Measurements from ENCODE around the gene FOXK2.
A peak's percentile ranks its signal among the peaks of the same experiment; 100 is the strongest.

The FOXK2 gene

GRCh38 chr17:82590881-82591539, 71.5 kb downstream of the FOXK2 start:
- DNase-seq (ENCODE audit: low spot score), result no peak

GRCh38 chr17:82592289-82592766, 72.8 kb downstream of the FOXK2 start:
- no peak for DNase-seq (ENCODE audit: low spot score)

- peak; percentile 91 for DNase-seq (ENCODE audit: low spot score)
These were observed 73.4 kb downstream of the FOXK2 start for GRCh38 chr17:82592767-82593589.

GRCh38 chr17:82593590-82594087, 74.1 kb downstream of the FOXK2 start:
- no peak for DNase-seq (ENCODE audit: low spot score)

- DNase-seq (ENCODE audit: low spot score), result no peak
These were observed 75.0 kb downstream of the FOXK2 start for GRCh38 chr17:82594571-82594970.

GRCh38 chr17:82595893-82596292, 76.4 kb downstream of the FOXK2 start:
- DNase-seq (ENCODE audit: low spot score), result no peak

GRCh38 chr17:82596296-82596695, 76.8 kb downstream of the FOXK2 start:
- DNase-seq (ENCODE audit: low spot score), result no peak

GRCh38 chr17:82596837-82597672, 77.5 kb downstream of the FOXK2 start:
- no peak for DNase-seq (ENCODE audit: low spot score)

GRCh38 chr17:82598256-82599119, 79.0 kb downstream of the FOXK2 start:
- DNase-seq (ENCODE audit: low spot score), result no peak

GRCh38 chr17:82599674-82600661, 80.4 kb downstream of the FOXK2 start:
- no peak for DNase-seq (ENCODE audit: low spot score)

- DNase-seq (ENCODE audit: low spot score), result no peak
These were observed 81.4 kb downstream of the FOXK2 start for GRCh38 chr17:82600731-82601446.

- no peak for DNase-seq (ENCODE audit: low spot score)
These were observed 82.0 kb downstream of the FOXK2 start for GRCh38 chr17:82601447-82602000.

GRCh38 chr17:82602487-82602886, 83.0 kb downstream of the FOXK2 start:
- DNase-seq (ENCODE audit: low spot score), result no peak

- DNase-seq (ENCODE audit: low spot score), result no peak
These were observed 83.6 kb downstream of the FOXK2 start for GRCh38 chr17:82602986-82603710.

GRCh38 chr17:82603981-82604448, 84.5 kb downstream of the FOXK2 start:
- no peak for DNase-seq (ENCODE audit: low spot score)

GRCh38 chr17:82604532-82604931, 85.0 kb downstream of the FOXK2 start:
- DNase-seq (ENCODE audit: low spot score), result no peak

- no peak for DNase-seq (ENCODE audit: low spot score)
These were observed 86.5 kb downstream of the FOXK2 start for GRCh38 chr17:82605939-82606600.

- no peak for DNase-seq (ENCODE audit: low spot score)
These were observed 89.3 kb downstream of the FOXK2 start for GRCh38 chr17:82608816-82609215.
